Endothelial cell of umbilical vein (primary cell): ENCODE measurements around the gene NEB.

ENCODE experiments used
- EZH2 ChIP-seq: IDR thresholded peaks from 2 replicates; pipeline ENCODE4 v1.6.1; 2012; ENCODE audit warnings: borderline replicate concordance, low read depth, mild to moderate bottlenecking, moderate library complexity, low read length, inconsistent platforms; ENCODE audit not compliant: severe bottlenecking
- FOS ChIP-seq: IDR thresholded peaks from 2 replicates; pipeline ENCODE4 v1.6.1; 2011; ENCODE audit warnings: mild to moderate bottlenecking, low read length, moderate library complexity, borderline replicate concordance; ENCODE audit not compliant: insufficient read depth
- GATA2 ChIP-seq: IDR thresholded peaks from 2 replicates; pipeline ENCODE4 v1.7.0; 2011; ENCODE audit warnings: low read depth, mild to moderate bottlenecking, moderate library complexity, mixed read lengths, low read length; ENCODE audit not compliant: insufficient read length, insufficient read depth
- POLR2A ChIP-seq: IDR thresholded peaks from 2 replicates; pipeline ENCODE4 v1.6.1; 2012; ENCODE audit warnings: low read depth, mild to moderate bottlenecking, control low read depth, low read length
- POLR2AphosphoS5 ChIP-seq: IDR thresholded peaks from 2 replicates; pipeline ENCODE4 v1.6.1; 2012; ENCODE audit warnings: low read depth, mild to moderate bottlenecking, control low read depth, low read length, moderate library complexity; ENCODE audit not compliant: insufficient read depth
- TF ChIP-seq, protein P1 (sequence below), 2 donors: IDR thresholded peaks; 1 replicate in 1 of 2; 2 replicates in 1 of 2; pipeline ENCODE4 v1.5.1; 2011; ENCODE audit warnings: low read length in 2 of 2, mild to moderate bottlenecking in 2 of 2, moderate library complexity in 2 of 2, control low read depth in 1 of 2, inconsistent platforms in 1 of 2, low read depth in 1 of 2; ENCODE audit not compliant: insufficient read depth in 1 of 2; ENCODE audit errors: extremely low read depth in 1 of 2
- TF ChIP-seq, protein P2 (sequence below): IDR thresholded peaks from 2 replicates; pipeline ENCODE4 v1.6.1; 2011; ENCODE audit not compliant: insufficient read depth, insufficient read length

DNA sequence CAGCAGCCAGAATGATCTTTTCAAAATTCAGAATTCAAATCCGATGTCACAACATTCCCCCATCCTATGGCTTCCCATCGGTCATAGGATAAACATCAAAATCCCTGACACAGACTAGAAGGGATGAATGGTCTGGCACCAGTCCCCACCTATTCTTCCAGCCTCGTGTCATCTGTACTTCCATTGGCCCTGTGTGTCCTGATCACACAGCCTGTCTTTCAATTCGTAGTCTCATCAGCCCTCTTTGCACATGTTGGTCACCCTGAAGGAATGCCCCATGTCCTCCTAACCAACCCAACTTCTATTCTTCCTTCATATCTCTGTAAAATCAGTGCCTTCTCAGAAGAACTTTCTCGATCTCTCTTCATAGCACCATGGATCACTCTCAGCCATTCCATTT, 157.2 kb downstream of the NEB start:
- TF ChIP-seq POLR2A (no peak), EZH2 (no peak), POLR2AphosphoS5 (no peak), GATA2 (no peak), FOS (no peak)
- TF ChIP-seq, protein P1, sequence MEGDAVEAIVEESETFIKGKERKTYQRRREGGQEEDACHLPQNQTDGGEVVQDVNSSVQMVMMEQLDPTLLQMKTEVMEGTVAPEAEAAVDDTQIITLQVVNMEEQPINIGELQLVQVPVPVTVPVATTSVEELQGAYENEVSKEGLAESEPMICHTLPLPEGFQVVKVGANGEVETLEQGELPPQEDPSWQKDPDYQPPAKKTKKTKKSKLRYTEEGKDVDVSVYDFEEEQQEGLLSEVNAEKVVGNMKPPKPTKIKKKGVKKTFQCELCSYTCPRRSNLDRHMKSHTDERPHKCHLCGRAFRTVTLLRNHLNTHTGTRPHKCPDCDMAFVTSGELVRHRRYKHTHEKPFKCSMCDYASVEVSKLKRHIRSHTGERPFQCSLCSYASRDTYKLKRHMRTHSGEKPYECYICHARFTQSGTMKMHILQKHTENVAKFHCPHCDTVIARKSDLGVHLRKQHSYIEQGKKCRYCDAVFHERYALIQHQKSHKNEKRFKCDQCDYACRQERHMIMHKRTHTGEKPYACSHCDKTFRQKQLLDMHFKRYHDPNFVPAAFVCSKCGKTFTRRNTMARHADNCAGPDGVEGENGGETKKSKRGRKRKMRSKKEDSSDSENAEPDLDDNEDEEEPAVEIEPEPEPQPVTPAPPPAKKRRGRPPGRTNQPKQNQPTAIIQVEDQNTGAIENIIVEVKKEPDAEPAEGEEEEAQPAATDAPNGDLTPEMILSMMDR (IDR thresholded peaks at IDR 0.05; ENCODE audit: extremely low read depth in 1 of 2, insufficient read depth in 1 of 2, low read depth in 1 of 2, low read length in 2 of 2), result no peak
- TF ChIP-seq, protein P2, sequence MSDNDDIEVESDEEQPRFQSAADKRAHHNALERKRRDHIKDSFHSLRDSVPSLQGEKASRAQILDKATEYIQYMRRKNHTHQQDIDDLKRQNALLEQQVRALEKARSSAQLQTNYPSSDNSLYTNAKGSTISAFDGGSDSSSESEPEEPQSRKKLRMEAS, result no peak
